Measurements from ENCODE around the gene CES4A. TPM values are rescaled to one million over a fixed set of nuclear protein-coding genes. Genes with fewer than 3 reads are reported as not detected.

CES4A gene
- total RNA-seq, 1 donor from 2014 or later = 0.11 TPM

- TF ChIP-seq CTCF (IDR thresholded peaks at IDR 0.05) = no peak
- H3K27ac ChIP-seq = no peak overlapping the region
- intact Hi-C loops (cut with DNase I) = loop anchor here (5.0 kb wide), 1 partner anchor 132 kb away; the partner anchor contains the start of gene PHAF1
- no peaks in the 10 kb centered on the region for H3K27me3 ChIP-seq
- no peak for DNase-seq (ENCODE audit: low spot score in 2 of 2)
- H3K4me3 ChIP-seq = no peak overlapping the region
- H3K4me1 ChIP-seq = peaks cover 0 to 7% of the 10 kb centered on the region in 2 donors
- H3K9me3 ChIP-seq = no peaks in the 10 kb centered on the region
- H3K36me3 ChIP-seq = no peaks in the 10 kb centered on the region
These were observed 13.0 kb upstream of the CES4A start for GRCh38 chr16:66975302-66975893.

GRCh38 chr16:66976746-66977145 is 11.6 kb upstream of the CES4A start:
- H3K36me3 ChIP-seq = no peaks in the 10 kb centered on the region
- H3K9me3 ChIP-seq = no peaks in the 10 kb centered on the region
- DNase-seq (ENCODE audit: low spot score in 2 of 2) = no peak
- TF ChIP-seq CTCF (IDR thresholded peaks at IDR 0.05) = no peak
- intact Hi-C loops (cut with DNase I) = loop anchor here (1.0 to 5.0 kb wide), 3 partner anchors 131 to 209 kb away; partner anchors contain the start of gene PHAF1
- H3K4me3 ChIP-seq = no peak overlapping the region
- H3K27ac ChIP-seq = no peak overlapping the region
- no peaks in the 10 kb centered on the region for H3K27me3 ChIP-seq
- peaks cover 0 to 7% of the 10 kb centered on the region in 2 donors for H3K4me1 ChIP-seq

- DNase-seq (ENCODE audit: low spot score in 2 of 2) = peak; percentile 35 to 92
- intact Hi-C loops (cut with DNase I) = loop anchor here (1.0 to 5.0 kb wide), 5 partner anchors 37 to 208 kb away; partner anchors contain the start of genes CBFB and PHAF1
- no peaks in the 10 kb centered on the region for H3K27me3 ChIP-seq
These were observed 10.9 kb upstream of the CES4A start for GRCh38 chr16:66977341-66978113.

GRCh38 chr16:66979011-66979717 is 9.2 kb upstream of the CES4A start:
- peaks cover 0 to 7% of the 10 kb centered on the region in 2 donors for H3K4me1 ChIP-seq
- H3K27me3 ChIP-seq = no peaks in the 10 kb centered on the region
- H3K36me3 ChIP-seq = no peaks in the 10 kb centered on the region
- peak overlapping the region in 1 of 2 donors; percentile 1 for H3K27ac ChIP-seq
- DNase-seq (ENCODE audit: low spot score in 2 of 2) = peak in 1 of 2 donors; percentile 85
- no peaks in the 10 kb centered on the region for H3K9me3 ChIP-seq
- intact Hi-C loops (cut with DNase I) = loop anchor here (2.0 to 5.0 kb wide), 3 partner anchors 36 to 128 kb away; partner anchors contain the start of genes CBFB and PHAF1
- H3K4me3 ChIP-seq = no peak overlapping the region
- TF ChIP-seq CTCF (IDR thresholded peaks at IDR 0.05) = no peak

More at GRCh38 chr16:66977341-66978113, 10.9 kb upstream of the CES4A start:
- H3K4me3 ChIP-seq = no peak overlapping the region
- H3K36me3 ChIP-seq = no peaks in the 10 kb centered on the region
- peaks cover 0 to 7% of the 10 kb centered on the region in 2 donors for H3K4me1 ChIP-seq
- H3K9me3 ChIP-seq = no peaks in the 10 kb centered on the region
- peak; percentile 95 to 99 (median 97) for TF ChIP-seq CTCF (IDR thresholded peaks at IDR 0.05)
- no peak overlapping the region for H3K27ac ChIP-seq

- TF ChIP-seq CTCF (IDR thresholded peaks at IDR 0.05) = no peak
- Histone ChIP-seq H3K4me1 (peaks cover 0 to 7% of the 10 kb centered on the region in 2 donors), H3K27me3 (no peaks in the 10 kb centered on the region), H3K27ac (no peak overlapping the region), H3K36me3 (no peaks in the 10 kb centered on the region), H3K4me3 (no peak overlapping the region), H3K9me3 (no peaks in the 10 kb centered on the region)
- intact Hi-C loops (cut with DNase I) = no loop called here
- DNase-seq (ENCODE audit: low spot score in 2 of 2) = no peak
These were observed 5.4 kb upstream of the CES4A start for GRCh38 chr16:66983033-66983432.

Data from ascending aorta (tissue), 2 donors.